Muscle of leg (tissue), 11 donors: ENCODE results near the gene DDC. TPM values are rescaled to one million over a fixed set of nuclear protein-coding genes. Genes with fewer than 3 reads are reported as not detected.
"Not testable (repeated sequence)": the region's sequence is repeated elsewhere in the genome, so short reads cannot be mapped to it uniquely, and the experiment has no call there.

ENCODE experiments used
- DNase-seq: peaks from one replicate; pipeline ENCODE4 v3.0.0; 2013
- H3K27ac ChIP-seq: one replicate; pipeline ENCODE4 v1.5.1; 2013; ENCODE audit warnings: mild to moderate bottlenecking, low read length, control low read depth
- H3K27me3 ChIP-seq: one replicate; pipeline ENCODE4 v1.6.1; 2013; ENCODE audit warnings: low read length; ENCODE audit not compliant: control insufficient read depth, insufficient read depth
- H3K36me3 ChIP-seq: one replicate; pipeline ENCODE4 v1.6.1; 2013; ENCODE audit warnings: low read length; ENCODE audit not compliant: control insufficient read depth, insufficient read depth
- H3K4me1 ChIP-seq: one replicate; pipeline ENCODE4 v1.6.1; 2013; ENCODE audit warnings: low read length; ENCODE audit not compliant: control insufficient read depth, insufficient read depth
- H3K4me3 ChIP-seq: one replicate; pipeline ENCODE4 v1.5.1; 2013; ENCODE audit warnings: low read length, control low read depth
- H3K9me3 ChIP-seq: replicated peaks from 2 replicates; pipeline ENCODE4 v1.6.1; 2013; ENCODE audit warnings: low read depth, low read length; ENCODE audit not compliant: control insufficient read depth
- WGBS: methylation state at CpG from one replicate; pipeline ENCODE4 v1.1.5; 2013; ENCODE audit warnings: missing lambda C conversion rate; ENCODE audit not compliant: insufficient coverage; 5-methylcytosine and 5-hydroxymethylcytosine counted together
- polyA plus RNA-seq, 8 donors: library from polyadenylated mRNA; unstranded; fragments of 120-200 nt; gene quantifications; one replicate each; pipeline versions ENCODE4 v1.2.1 to v1.2.3, GENCODE V29; 2013; ENCODE audit warnings: inconsistent platforms in 1 of 8, low replicate concordance in 1 of 8; ENCODE audit not compliant: insufficient read length in 8 of 8, insufficient read depth in 1 of 8
- total RNA-seq: library from RNA; stranded (reverse); fragments of 120-200 nt; gene quantifications from one replicate; pipeline ENCODE4 v1.2.4, GENCODE V29; 2013

The DDC gene
- total and polyA plus RNA-seq, 9 donors, result 0.09 to 13.2 (median 0.26) TPM; not detected in 2

DNA sequence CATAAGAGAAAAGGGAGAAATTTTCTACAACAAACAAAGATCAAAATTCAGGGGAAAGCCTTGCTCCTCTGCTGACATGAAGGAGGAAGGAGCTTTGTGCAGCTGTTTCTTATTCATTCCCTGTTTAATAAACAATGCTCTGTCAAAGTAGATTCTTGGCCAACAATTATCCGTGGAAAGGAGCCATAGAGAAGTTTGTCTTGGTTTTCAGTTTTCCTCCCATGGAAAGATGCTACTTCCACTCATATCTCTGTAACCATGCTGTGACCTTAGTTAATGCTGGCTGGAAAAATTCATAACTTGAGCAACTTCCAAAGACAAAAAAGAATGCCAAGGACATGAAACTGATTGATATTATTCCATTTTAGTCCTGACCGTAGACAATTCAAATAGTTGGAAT, 8.1 kb downstream of the DDC start:
- Histone ChIP-seq H3K9me3 (no peaks in the 10 kb centered on the region), H3K4me1 (no peaks in the 10 kb centered on the region), H3K4me3 (no peak overlapping the region), H3K27ac (no peak overlapping the region), H3K27me3 (peaks cover 3% of the 10 kb centered on the region), H3K36me3 (no peaks in the 10 kb centered on the region)
- peak; percentile 40 for DNase-seq
- WGBS, result no CpG with 5 or more reads among the region's 2 CpGs

GRCh38 chr7:50556247-50556991, 8.8 kb downstream of the DDC start:
- no peak for DNase-seq
- WGBS, result 0% methylated on average over 1 of the region's 8 CpGs
- Histone ChIP-seq H3K4me1 (no peaks in the 10 kb centered on the region), H3K4me3 (no peak overlapping the region), H3K36me3 (no peaks in the 10 kb centered on the region), H3K27me3 (peaks cover 3% of the 10 kb centered on the region), H3K27ac (no peak overlapping the region), H3K9me3 (no peaks in the 10 kb centered on the region)

DNA sequence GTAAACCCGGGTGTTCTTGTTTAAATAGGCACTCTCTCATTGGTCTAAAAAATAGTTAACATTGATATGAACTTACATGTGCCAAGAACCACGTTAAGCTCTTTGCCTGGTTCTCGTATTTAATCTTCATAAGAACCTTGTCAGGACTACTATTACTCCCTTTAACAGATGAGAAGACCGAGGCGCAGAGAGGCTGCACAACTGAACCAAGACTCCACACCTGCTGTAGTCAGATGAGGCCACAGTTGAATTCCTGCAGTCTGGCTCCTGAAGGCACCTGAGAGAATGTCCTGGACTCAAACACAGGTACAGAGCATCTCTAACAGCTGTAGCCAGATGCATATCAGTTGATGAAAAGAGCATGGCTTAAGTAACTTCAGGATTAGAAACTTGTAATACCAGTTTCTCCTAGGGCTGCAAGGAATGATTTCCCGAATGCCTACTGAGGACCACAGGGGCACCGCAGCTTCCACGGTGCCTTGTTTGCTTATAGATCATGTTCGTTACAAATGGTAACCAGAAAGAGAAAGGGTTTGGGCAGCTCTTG, 9.5 kb downstream of the DDC start:
- Histone ChIP-seq H3K27me3 (peaks cover 3% of the 10 kb centered on the region), H3K27ac (no peak overlapping the region), H3K36me3 (no peaks in the 10 kb centered on the region), H3K9me3 (no peaks in the 10 kb centered on the region), H3K4me1 (no peaks in the 10 kb centered on the region), H3K4me3 (no peak overlapping the region)
- WGBS, result 92% methylated on average over 6 of the region's 9 CpGs
- no peak for DNase-seq

GRCh38 chr7:50554431-50555322, 10.5 kb downstream of the DDC start:
- 68% methylated on average over 8 of the region's 14 CpGs for WGBS
- H3K9me3 ChIP-seq, result no peaks in the 10 kb centered on the region

GRCh38 chr7:50553973-50554372, 11.2 kb downstream of the DDC start:
- H3K4me1 ChIP-seq, result no peaks in the 10 kb centered on the region
- no peak for DNase-seq
- no peaks in the 10 kb centered on the region for H3K27me3 ChIP-seq
- no peak overlapping the region for H3K4me3 ChIP-seq
- no peaks in the 10 kb centered on the region for H3K36me3 ChIP-seq
- 48% methylated on average over 3 of the region's 3 CpGs for WGBS
- H3K27ac ChIP-seq, result no peak overlapping the region
- no peaks in the 10 kb centered on the region for H3K9me3 ChIP-seq

More at GRCh38 chr7:50554431-50555322, 10.5 kb downstream of the DDC start:
- Histone ChIP-seq H3K27me3 (no peaks in the 10 kb centered on the region), H3K4me3 (no peak overlapping the region), H3K36me3 (no peaks in the 10 kb centered on the region), H3K4me1 (no peaks in the 10 kb centered on the region), H3K27ac (no peak overlapping the region)
- DNase-seq, result no peak

DNA sequence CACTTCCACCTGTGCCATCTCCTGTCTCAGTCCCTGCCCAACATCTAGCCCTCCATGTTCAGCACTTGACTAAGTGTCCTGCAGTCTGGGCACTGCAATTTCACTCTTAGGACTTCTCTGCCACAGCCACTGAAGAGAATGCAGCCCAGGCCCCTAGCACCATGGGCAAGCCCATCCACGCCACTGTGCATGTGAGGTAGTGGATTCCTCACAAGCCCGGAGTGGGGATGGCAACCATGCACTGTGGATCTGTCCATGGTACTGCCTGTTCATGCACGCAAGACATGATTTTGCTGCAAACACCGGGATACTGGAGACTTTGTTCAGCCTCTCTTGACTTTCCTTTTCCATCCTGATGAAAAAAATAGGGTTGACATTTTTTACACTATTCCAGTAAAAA, 12.3 kb downstream of the DDC start:
- WGBS, result 24% methylated on average over 2 of the region's 4 CpGs
- no peaks in the 10 kb centered on the region for H3K27me3 ChIP-seq
- H3K36me3 ChIP-seq, result no peaks in the 10 kb centered on the region
- peak; percentile 66 for DNase-seq
- H3K27ac ChIP-seq, result no peak overlapping the region
- no peak overlapping the region for H3K4me3 ChIP-seq
- H3K9me3 ChIP-seq, result no peaks in the 10 kb centered on the region
- no peaks in the 10 kb centered on the region for H3K4me1 ChIP-seq

GRCh38 chr7:50552139-50552538, 13.1 kb downstream of the DDC start:
- DNase-seq, result no peak
- Histone ChIP-seq H3K27me3 (no peaks in the 10 kb centered on the region), H3K4me3 (no peak overlapping the region), H3K9me3 (no peaks in the 10 kb centered on the region), H3K27ac (no peak overlapping the region), H3K36me3 (no peaks in the 10 kb centered on the region), H3K4me1 (no peaks in the 10 kb centered on the region)
- 66% methylated on average over 3 of the region's 4 CpGs for WGBS

GRCh38 chr7:50545613-50546012, 19.6 kb downstream of the DDC start:
- not testable (repeated sequence) for H3K27me3 ChIP-seq, H3K4me1 ChIP-seq, H3K9me3 ChIP-seq, H3K4me3 ChIP-seq, H3K36me3 ChIP-seq, DNase-seq, H3K27ac ChIP-seq
- WGBS, result no CpG with 5 or more reads among the region's 4 CpGs

- no peak for DNase-seq
- 100% methylated on average over 1 of the region's 6 CpGs for WGBS
- H3K4me3 ChIP-seq, result no peak overlapping the region
- no peaks in the 10 kb centered on the region for H3K4me1 ChIP-seq
- no peaks in the 10 kb centered on the region for H3K9me3 ChIP-seq
- no peaks in the 10 kb centered on the region for H3K27me3 ChIP-seq
- no peak overlapping the region for H3K27ac ChIP-seq
- H3K36me3 ChIP-seq, result no peaks in the 10 kb centered on the region
Measured at GRCh38 chr7:50544992-50545391, 20.2 kb downstream of the DDC start.

GRCh38 chr7:50543776-50544442, 21.3 kb downstream of the DDC start:
- Histone ChIP-seq H3K36me3 (no peaks in the 10 kb centered on the region), H3K4me3 (no peak overlapping the region), H3K27ac (no peak overlapping the region), H3K27me3 (no peaks in the 10 kb centered on the region), H3K9me3 (no peaks in the 10 kb centered on the region), H3K4me1 (no peaks in the 10 kb centered on the region)
- DNase-seq, result no peak
- 92% methylated on average over 9 of the region's 18 CpGs for WGBS
